Smooth muscle cell (in vitro differentiated cells): ENCODE results near the gene PHKA2. TPM values are rescaled to one million over a fixed set of nuclear protein-coding genes. Genes with fewer than 3 reads are reported as not detected.

Experiments
- DNase-seq: peaks from one replicate; lab custom pipeline; 2025; ENCODE audit not compliant: unreplicated experiment; lab: John Stamatoyannopoulos, UW
- H2AFZ ChIP-seq: fragments of 200-600 bp; sonication (generic); 2 replicates; pipeline ENCODE4 v1.6.0; 2016; ENCODE audit warnings: antibody characterized with exemption, low read depth, mild to moderate bottlenecking
- H3F3A ChIP-seq: fragments of 200-600 bp; sonication (generic); 2 replicates; pipeline ENCODE4 v1.6.0; 2017; ENCODE audit warnings: antibody characterized with exemption, low read depth
- H3K27ac ChIP-seq: fragments of 200-600 bp; sonication (generic); 2 replicates; pipeline ENCODE4 v1.5.1; 2016; ENCODE audit warnings: low read depth, mild to moderate bottlenecking
- H3K27me3 ChIP-seq: fragments of 200-600 bp; sonication (generic); 2 replicates; pipeline ENCODE4 v1.6.1; 2016; ENCODE audit warnings: low read depth, mild to moderate bottlenecking
- H3K36me3 ChIP-seq: fragments of 200-600 bp; sonication (generic); 2 replicates; pipeline ENCODE4 v1.5.1; 2016; ENCODE audit warnings: low read depth
- H3K4me1 ChIP-seq: fragments of 200-600 bp; sonication (generic); 2 replicates; pipeline ENCODE4 v1.5.1; 2016; ENCODE audit warnings: low read depth
- H3K4me2 ChIP-seq: fragments of 200-600 bp; sonication (generic); 2 replicates; pipeline ENCODE4 v1.6.0; 2016; ENCODE audit warnings: mild to moderate bottlenecking
- H3K4me3 ChIP-seq: fragments of 200-600 bp; sonication (generic); 2 replicates; pipeline ENCODE4 v1.5.1; 2016; ENCODE audit warnings: mild to moderate bottlenecking
- H3K79me2 ChIP-seq: fragments of 200-600 bp; sonication (generic); 2 replicates; pipeline ENCODE4 v1.6.0; 2016; ENCODE audit warnings: low read depth, mild to moderate bottlenecking
- H3K9ac ChIP-seq: fragments of 200-600 bp; sonication (generic); 2 replicates; pipeline ENCODE4 v1.6.0; 2016; ENCODE audit warnings: low read depth
- H3K9me3 ChIP-seq: fragments of 200-600 bp; sonication (generic); replicated peaks from 2 replicates; pipeline ENCODE4 v1.5.1; 2016; ENCODE audit warnings: low read depth
- H4K20me1 ChIP-seq: fragments of 200-600 bp; sonication (generic); 2 replicates; pipeline ENCODE4 v1.6.0; 2016; ENCODE audit warnings: low read depth
- WGBS: methylation state at CpG from one replicate; pipeline ENCODE4 v1.1.7; 2016; ENCODE audit warnings: low lambda C conversion rate; 5-methylcytosine and 5-hydroxymethylcytosine counted together
- polyA plus RNA-seq: library from polyadenylated mRNA; unstranded; fragments of >200 nt; fragmentation: Nextera tagmentation; extraction: Ambion mirVana; gene quantifications from 2 replicates; pipeline ENCODE4 v1.2.1, GENCODE V29; 2016
- total RNA-seq: library from RNA; depleted of rRNA; stranded (reverse); fragments of >200 nt; gene quantifications from 2 replicates; pipeline ENCODE4 v1.2.3, GENCODE V29; 2014
- TF ChIP-seq, protein P1 (sequence below): fragments of 200-600 bp; sonication (generic); IDR thresholded peaks from 2 replicates; pipeline ENCODE4 v1.5.1; 2017; ENCODE audit warnings: borderline replicate concordance, mild to moderate bottlenecking, antibody characterized with exemption; ENCODE audit not compliant: insufficient read depth, poor library complexity, severe bottlenecking

PHKA2 gene
- total and polyA plus RNA-seq, 2 experiments from 2014 or later: 7.3 to 22.7 TPM

DNA sequence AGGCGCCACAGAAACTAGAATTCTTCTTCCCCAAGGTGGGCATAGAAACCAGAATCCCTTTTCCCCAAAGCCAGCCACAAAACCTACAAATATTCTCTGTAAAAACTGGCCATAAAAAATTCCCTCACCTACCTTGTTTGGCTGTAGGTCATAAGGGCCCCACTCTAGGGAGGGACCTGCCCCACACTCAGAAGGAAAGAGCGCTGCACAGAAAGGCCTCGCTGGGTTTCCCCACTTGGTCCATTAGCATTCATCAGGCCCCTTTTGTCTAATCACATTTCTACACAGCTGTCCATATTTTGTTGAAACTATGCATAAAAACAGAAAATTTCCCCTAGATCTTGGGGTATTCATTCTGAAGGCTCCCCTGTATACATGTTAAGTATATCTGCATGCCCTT is 54.1 kb downstream of the PHKA2 start:
- no peak for DNase-seq
- TF ChIP-seq, protein P1, sequence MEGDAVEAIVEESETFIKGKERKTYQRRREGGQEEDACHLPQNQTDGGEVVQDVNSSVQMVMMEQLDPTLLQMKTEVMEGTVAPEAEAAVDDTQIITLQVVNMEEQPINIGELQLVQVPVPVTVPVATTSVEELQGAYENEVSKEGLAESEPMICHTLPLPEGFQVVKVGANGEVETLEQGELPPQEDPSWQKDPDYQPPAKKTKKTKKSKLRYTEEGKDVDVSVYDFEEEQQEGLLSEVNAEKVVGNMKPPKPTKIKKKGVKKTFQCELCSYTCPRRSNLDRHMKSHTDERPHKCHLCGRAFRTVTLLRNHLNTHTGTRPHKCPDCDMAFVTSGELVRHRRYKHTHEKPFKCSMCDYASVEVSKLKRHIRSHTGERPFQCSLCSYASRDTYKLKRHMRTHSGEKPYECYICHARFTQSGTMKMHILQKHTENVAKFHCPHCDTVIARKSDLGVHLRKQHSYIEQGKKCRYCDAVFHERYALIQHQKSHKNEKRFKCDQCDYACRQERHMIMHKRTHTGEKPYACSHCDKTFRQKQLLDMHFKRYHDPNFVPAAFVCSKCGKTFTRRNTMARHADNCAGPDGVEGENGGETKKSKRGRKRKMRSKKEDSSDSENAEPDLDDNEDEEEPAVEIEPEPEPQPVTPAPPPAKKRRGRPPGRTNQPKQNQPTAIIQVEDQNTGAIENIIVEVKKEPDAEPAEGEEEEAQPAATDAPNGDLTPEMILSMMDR: no peak
- Histone ChIP-seq H4K20me1 (no peaks in the 10 kb centered on the region), H3K27me3 (no peaks in the 10 kb centered on the region), H3K36me3 (no peaks in the 10 kb centered on the region), H3K9ac (no peak overlapping the region), H2AFZ (no peak overlapping the region), H3K79me2 (no peaks in the 10 kb centered on the region), H3K4me3 (no peak overlapping the region), H3K4me1 (no peaks in the 10 kb centered on the region), H3F3A (no peaks in the 10 kb centered on the region), H3K27ac (no peak overlapping the region), H3K4me2 (no peak overlapping the region), H3K9me3 (no peaks in the 10 kb centered on the region)
- WGBS: 89% methylated on average over 3 of the region's 3 CpGs

DNA sequence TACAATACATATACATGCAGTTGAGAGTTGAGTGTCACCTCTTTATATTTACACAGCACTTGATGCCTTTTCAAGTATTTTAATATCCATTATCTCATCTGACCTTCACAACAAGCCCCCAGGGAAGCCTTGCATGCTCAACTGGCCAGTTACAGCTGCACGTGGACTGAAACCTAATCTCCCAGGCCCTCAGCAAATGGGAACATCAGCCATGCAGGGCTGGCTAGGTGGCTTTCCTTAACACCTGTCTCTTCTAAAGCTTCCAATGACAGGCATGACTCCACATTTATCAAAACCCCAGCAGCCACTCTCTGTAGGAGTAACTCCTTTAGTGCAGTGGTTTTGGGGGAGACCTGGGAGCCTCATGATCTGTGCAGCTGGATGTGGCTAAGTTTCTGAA is 56.4 kb downstream of the PHKA2 start:
- 94% methylated on average over 1 of the region's 1 CpG for WGBS
- DNase-seq: no peak

DNA sequence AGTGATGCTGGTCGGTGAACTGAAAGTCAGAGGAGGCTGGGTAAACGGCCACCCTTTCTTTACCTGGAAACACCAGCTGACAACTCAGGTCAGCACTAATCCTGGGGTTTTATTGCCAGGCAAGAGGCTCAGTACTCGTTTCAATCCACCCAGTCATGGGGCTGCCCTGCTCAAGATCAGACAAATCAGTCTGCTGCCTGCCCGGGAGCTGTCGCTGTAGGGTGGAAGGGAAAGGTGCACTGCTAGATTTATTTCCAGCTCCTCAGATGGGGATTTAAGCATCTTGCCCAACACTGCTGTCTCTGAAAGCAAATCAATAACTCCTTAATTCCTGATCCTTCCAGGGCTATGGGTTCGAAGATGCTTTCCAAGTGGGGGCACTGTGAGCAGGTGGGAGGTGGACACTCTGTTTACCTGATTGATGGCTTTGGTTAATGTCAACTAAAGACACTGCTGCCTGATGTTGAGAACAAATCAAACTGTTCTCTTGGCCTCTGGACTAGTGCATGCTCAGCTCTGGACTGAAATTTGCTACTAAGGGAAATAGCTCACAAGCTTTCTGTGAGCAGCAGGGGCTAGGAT is 59.3 kb downstream of the PHKA2 start:
- no peaks in the 10 kb centered on the region for H3K4me1 ChIP-seq
- DNase-seq: no peak
- no peaks in the 10 kb centered on the region for H3K9me3 ChIP-seq
- H3K4me2 ChIP-seq: no peak overlapping the region
- H3K4me3 ChIP-seq: no peak overlapping the region
- TF ChIP-seq, protein P1: no peak
- H3K27me3 ChIP-seq: no peaks in the 10 kb centered on the region
- H3K9ac ChIP-seq: no peak overlapping the region
- H3K79me2 ChIP-seq: no peaks in the 10 kb centered on the region
- no peaks in the 10 kb centered on the region for H3F3A ChIP-seq
- no peak overlapping the region for H2AFZ ChIP-seq
- H3K36me3 ChIP-seq: no peaks in the 10 kb centered on the region
- no peak overlapping the region for H3K27ac ChIP-seq
- H4K20me1 ChIP-seq: no peaks in the 10 kb centered on the region
- 78% methylated on average over 6 of the region's 6 CpGs for WGBS

More for the DNA sequence above, 56.4 kb downstream of the PHKA2 start:
- Histone ChIP-seq H3K9ac (no peak overlapping the region), H2AFZ (no peak overlapping the region), H3K4me3 (no peak overlapping the region), H3K4me2 (no peak overlapping the region), H4K20me1 (no peaks in the 10 kb centered on the region), H3K79me2 (no peaks in the 10 kb centered on the region), H3K36me3 (no peaks in the 10 kb centered on the region), H3F3A (no peaks in the 10 kb centered on the region), H3K27me3 (no peaks in the 10 kb centered on the region), H3K9me3 (no peaks in the 10 kb centered on the region), H3K27ac (no peak overlapping the region), H3K4me1 (no peaks in the 10 kb centered on the region)
- TF ChIP-seq, protein P1: no peak

DNA sequence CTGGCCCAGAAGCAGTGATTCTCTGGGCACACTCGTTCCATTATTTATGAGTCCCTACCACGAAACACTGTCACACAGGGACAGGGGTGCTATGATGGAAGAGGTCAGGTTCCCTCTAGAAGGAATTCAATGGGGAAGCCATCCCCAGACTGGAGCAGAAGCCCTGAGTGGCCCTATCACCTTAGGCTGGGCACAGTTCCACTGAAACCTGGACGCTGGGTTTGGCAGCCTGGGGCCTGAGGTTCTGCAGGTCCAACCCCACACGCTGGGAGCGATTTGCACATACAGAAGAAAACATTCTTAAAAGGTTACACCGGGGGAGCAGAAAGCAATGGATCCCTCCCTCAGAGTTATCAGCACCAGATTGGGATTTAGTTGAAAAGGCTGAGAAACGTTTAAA is 63.3 kb downstream of the PHKA2 start:
- DNase-seq: no peak
- Histone ChIP-seq H3F3A (no peaks in the 10 kb centered on the region), H3K27ac (no peak overlapping the region), H4K20me1 (no peaks in the 10 kb centered on the region), H3K9me3 (peaks cover 14% of the 10 kb centered on the region), H3K4me1 (no peaks in the 10 kb centered on the region), H3K36me3 (peaks cover 8% of the 10 kb centered on the region), H3K9ac (no peak overlapping the region), H2AFZ (no peak overlapping the region), H3K27me3 (no peaks in the 10 kb centered on the region), H3K4me3 (no peak overlapping the region), H3K4me2 (no peak overlapping the region), H3K79me2 (no peaks in the 10 kb centered on the region)
- TF ChIP-seq, protein P1: no peak
- 77% methylated on average over 7 of the region's 7 CpGs for WGBS
